HG03159 (cell line): ENCODE results near the gene PLEKHB1.
A peak's percentile ranks its signal among the peaks of the same experiment; 100 is the strongest.

Experiments used
- ATAC-seq: cut with Tn5 transposase; IDR thresholded peaks from one replicate; pipeline ENCODE4 v1.9.1; 2021; ENCODE audit warnings: mild to moderate bottlenecking, moderate library complexity; ENCODE audit not compliant: unreplicated experiment

Gene PLEKHB1

DNA sequence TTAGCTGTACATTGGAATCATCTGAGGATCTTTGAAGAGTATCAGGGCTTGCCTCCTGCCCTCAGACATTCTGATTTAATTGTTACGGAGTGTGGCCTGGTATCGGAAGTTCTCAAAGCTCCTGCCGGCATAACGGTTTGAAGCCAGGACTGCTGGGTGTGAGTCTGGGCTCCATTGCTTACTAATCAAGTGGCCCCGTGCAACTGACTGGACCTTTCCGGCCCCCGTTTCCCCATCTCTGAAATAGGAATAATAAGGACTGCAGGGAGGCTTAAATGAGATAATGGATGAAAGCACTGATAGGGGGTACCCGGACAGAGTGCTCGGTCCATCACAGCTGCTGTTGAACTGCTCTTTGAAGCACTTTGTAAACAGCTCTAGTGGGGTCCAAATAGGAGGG is 1.7 kb downstream of the PLEKHB1 start:
- no peak for ATAC-seq

DNA sequence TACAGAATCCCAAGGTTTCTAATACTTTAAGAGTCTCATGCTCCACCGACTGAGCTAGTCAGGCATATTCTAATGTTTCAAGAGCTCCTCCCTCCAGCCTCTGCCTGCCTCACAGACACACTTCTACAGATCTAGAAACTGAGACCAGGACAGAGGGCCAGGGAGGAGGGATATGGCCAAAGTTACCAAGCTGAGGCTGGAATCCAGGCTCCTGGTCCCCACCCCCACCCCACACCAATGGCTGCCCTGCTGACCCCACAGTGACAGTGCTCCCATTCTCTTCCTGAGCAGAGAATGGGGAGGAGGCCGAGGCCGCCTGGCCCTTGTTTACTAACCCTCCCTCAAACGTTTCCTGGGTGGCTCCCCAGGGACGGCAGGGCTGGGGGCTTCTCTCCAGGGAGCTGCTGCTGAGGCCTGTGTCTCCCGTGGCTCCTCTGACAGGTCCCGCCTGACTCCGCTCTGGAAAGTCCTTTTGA is 2.2 kb downstream of the PLEKHB1 start:
- ATAC-seq, result no peak

DNA sequence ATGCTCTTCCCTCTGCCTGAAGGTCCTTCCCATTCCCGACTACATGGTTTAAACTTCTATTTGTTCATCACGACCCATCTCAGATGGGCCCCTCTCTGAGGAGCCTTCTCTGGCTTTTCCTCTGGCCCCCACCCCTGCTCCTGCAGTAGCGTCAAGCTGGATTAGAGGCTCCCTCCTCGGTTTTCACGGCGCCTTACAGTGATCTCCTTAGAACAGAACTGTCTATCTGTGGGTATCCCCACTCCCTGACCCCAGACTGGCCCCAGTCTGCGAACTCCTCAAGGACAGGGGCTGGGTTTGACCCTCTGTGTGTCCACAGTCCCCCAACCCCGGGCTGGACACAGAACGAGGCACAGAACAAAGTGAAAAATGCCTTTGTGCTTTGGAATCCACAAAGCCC is 2.8 kb downstream of the PLEKHB1 start:
- no peak for ATAC-seq

DNA sequence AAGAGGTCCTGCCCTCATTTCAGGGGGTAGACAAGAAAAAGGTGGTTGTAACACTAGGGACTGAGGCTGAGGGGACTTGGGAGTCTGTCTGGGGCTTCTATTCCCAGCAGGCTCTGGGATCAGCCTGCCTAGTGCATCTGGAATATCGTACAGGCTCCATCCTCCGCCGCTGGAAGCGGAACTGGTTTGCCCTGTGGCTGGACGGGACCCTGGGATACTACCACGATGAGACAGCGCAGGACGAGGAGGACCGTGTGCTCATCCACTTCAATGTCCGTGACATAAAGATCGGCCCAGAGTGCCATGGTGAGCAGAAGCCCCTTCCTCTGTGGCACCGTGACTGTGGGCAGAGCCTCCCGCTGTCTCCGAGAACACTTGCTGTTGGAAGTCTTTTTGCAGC is 4.0 kb downstream of the PLEKHB1 start:
- no peak for ATAC-seq

DNA sequence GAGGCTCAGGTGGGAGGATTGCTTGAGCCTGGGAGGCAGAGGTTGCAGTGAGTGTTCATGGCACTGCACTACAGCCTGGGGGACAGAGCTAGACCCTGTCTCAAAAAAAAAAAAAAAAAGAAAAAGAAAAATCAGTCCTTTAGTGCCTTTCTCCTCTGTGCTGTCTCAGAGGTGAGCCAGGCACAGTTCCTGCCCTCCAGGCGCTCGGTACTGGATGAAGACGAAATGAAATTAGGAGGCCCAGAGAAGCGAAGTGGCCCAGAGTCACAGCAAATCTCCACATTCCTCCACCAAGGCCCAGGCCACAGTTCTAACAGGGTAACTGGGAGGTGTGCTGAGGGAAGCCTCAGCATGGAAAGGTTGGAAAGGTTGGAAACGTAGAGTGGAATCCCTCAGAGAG is 4.9 kb downstream of the PLEKHB1 start:
- ATAC-seq, result no peak

DNA sequence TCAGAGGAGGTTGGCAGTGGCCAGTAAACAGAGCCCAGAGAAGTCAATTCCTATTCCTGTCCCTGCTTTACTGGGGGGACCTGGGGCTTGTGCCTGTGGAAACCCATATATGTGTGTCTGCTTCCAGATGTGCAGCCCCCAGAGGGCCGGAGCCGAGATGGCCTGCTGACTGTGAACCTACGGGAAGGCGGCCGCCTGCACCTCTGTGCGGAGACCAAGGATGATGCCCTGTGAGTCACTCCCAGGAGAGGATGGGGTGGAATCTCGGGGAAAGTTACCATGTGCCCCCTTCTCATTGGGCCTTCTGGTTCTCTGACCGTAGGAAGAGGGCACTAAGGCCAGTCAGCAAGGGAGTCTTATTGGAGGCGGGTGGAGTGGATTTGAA is 5.3 kb downstream of the PLEKHB1 start:
- ATAC-seq, result no peak

- no peak for ATAC-seq
Observed at GRCh38 chr11:73652046-73652730, 5.8 kb downstream of the PLEKHB1 start.

GRCh38 chr11:73652856-73653559 is 6.6 kb downstream of the PLEKHB1 start:
- ATAC-seq, result no peak

DNA sequence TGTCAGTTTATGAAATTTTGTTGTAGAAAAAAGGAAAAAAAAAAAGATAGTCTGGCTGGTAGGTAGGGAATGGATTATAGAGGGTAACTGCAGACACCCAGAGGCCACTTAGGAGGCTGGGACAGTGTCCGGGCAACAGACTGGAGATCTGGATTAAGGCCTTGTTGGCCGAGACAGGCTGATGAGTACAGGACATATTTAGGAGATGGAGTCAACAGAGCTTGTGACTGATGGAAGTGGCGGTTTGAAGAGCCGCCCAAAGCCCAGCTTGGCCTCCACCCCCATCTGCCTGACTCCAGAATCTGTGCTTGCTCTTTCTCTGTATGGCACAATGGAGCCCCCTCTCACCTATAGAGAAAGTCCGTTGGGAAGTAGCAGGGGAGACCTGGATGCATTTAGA is 7.6 kb downstream of the PLEKHB1 start:
- no peak for ATAC-seq

- no peak for ATAC-seq
Observed at GRCh38 chr11:73654482-73655021, 8.2 kb downstream of the PLEKHB1 start.

GRCh38 chr11:73655686-73656085 is 9.3 kb downstream of the PLEKHB1 start:
- ATAC-seq, result no peak

DNA sequence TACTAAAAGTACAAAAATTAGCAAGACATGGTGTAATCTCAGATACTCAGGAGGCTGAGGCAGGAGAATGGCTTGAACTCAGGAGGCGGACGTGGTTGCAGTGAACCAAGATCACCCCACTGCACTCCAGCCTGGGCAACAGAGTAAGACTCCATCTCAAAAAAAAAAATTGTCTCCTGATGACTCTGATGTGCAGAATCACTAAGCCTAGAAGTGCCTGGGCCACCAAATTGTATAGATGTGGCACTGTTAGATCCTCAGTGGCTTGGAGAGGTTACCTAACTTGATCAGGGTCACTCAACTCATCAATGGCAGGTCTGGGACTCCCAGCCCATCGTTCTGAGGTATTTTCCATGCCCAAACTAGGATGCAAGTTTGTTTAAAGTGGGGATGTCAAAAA is 10.6 kb downstream of the PLEKHB1 start:
- no peak for ATAC-seq

GRCh38 chr11:73659961-73660360 is 13.6 kb downstream of the PLEKHB1 start:
- no peak for ATAC-seq

- peak; percentile 18 for ATAC-seq
Observed at GRCh38 chr11:73660497-73661034, 14.2 kb downstream of the PLEKHB1 start.

DNA sequence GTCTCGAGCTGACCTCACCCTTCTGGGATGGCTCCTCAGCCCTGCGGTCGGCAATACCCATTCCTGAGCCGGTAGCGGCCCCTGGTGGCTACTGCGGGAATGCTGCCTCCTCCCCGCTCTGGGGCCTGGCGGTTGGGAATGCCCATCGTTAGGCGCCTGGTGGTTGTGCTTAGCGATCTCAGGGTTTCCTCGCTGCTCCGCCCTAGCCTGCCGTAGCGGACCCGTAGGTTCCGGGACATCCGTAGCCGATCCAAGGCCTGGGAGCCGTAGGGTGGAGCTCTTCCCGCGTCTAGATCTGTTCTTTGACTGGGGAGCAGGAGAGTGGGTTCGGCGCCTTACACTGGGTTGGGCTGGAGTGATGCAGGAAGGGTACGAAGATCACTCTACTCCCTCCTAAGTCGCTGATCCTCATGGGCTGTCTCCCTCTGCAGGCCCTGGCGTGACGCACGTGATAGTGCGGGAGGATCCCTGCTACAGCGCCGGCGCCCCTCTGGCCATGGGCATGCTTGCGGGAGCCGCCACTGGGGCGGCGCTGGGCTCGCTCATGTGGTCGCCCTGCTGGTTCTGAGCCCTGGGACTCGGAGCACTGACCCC is 14.8 kb downstream of the PLEKHB1 start:
- peak; percentile 74 for ATAC-seq

DNA sequence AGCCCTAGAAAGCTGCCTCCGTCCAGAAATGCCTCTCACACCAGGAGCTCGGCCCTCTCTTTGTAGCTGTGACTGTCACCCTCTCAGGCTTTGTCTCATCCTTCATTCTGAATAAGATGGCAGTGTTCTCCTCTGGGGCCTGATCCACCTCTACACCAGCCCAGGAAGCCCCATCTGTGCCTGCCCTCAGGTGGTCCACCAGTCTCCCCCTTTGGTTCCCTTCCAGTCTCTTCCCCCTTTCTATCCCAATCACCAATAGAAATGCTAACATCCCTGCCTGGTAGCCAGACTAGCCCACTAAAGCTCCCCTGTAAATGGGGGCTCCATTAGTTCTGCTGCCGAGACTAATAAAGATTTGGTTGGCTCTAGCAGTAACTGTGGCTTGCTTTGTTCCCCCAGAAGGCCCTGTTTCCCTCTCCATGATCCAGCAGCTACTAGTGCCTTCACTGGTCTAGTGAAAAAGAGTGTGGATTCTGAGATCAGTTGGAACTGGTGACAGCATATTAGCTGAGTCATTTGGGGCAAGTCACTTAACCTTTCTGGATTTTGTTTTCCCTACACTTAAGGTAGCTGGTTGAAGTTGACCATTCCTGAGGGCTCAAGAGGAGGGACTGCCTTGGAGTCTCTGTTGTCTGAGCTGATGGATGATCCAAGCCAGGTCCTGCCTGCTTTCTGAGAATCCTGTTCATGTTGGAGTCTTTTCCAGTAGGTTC is 16.2 kb downstream of the PLEKHB1 start:
- no peak for ATAC-seq

DNA sequence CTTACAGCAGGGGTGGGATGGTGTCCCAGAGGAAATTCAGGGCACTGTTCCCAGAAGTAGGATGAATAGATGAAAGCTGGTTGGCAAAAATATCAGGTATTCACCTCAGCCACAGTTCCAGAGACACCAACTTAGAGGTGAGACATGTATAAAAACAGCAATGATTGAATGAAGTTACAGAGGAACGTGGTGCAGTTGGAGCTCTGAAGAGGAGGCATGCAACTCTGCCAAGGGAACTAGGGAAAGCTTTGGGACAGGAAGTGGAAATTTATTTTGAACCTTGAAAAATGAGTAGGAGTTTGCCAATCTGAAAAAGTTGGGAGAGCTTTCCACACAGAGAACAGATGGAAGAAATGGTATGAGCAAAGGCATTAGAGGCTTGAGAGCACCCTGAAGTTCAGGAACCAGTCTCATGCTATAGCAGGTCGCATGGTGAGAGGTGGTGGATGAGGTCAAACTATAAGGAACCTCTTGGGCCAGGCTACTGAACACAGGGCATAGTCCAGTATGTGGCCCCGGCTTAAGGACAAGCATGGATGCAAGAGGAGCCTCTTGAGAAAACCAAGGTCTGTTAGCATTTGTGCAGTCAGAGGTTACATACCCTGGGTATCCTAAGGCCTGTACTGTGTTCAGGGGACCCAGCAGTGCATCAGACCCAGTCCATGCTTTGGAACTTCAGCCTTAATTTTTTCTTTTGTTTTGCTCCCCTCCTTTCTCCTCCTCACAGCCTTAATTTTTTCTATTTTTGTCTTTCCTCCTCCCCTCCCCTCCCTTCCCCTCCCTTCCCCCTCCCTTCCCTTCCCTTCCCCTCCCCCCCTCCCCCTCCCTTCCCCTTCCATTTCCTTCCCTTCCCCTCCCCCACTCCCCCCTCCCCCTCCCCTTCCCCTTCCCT is 17.5 kb downstream of the PLEKHB1 start:
- ATAC-seq, result no peak

GRCh38 chr11:73664877-73665276 is 18.5 kb downstream of the PLEKHB1 start:
- no peak for ATAC-seq

- ATAC-seq, result no peak
Observed at GRCh38 chr11:73667891-73668290, 21.5 kb downstream of the PLEKHB1 start.

DNA sequence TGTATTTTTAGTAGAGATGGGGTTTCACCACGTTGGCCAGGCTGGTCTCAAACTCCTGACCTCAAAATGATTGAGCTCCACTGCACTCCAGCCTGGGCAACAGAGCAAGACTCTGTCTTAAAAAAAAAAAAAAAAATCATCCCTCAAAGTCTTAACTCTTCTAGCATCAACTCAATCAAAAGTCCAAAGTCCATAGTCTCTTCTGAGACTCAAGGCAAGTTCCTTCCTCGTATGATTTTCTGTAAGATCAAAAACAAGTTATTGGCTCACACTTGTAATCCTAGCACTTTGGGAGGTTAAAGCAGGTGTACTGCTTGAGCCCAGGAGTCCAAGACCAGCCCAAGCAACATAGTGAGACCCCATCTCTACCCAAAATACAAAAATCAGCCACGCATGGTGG is 24.4 kb downstream of the PLEKHB1 start:
- no peak for ATAC-seq
